ENCODE results near the gene IL4.
"Not testable (repeated sequence)": the region's sequence is repeated elsewhere in the genome, so short reads cannot be mapped to it uniquely, and the experiment has no call there.

IL4 gene

GRCh38 chr5:132673939-132674630 is at the start of gene IL4:
Gene IL4, plus strand, starts transcription at chr5:132673989. Its CDS starts 62 bp downstream, at chr5:132674051.
- no peak for DNase-seq (ENCODE audit: low read depth)

- no peak for DNase-seq (ENCODE audit: low read depth)
Measured at GRCh38 chr5:132627470-132627869, 46.3 kb upstream of the IL4 start.

- DNase-seq (ENCODE audit: low read depth), result no peak
Measured at GRCh38 chr5:132628814-132629213, 45.0 kb upstream of the IL4 start.

GRCh38 chr5:132629230-132629944 is 44.4 kb upstream of the IL4 start:
- DNase-seq (ENCODE audit: low read depth), result no peak

GRCh38 chr5:132633587-132633986 is 40.2 kb upstream of the IL4 start:
- DNase-seq (ENCODE audit: low read depth), result not testable (repeated sequence)

- no peak for DNase-seq (ENCODE audit: low read depth)
Measured at GRCh38 chr5:132635873-132636272, 37.9 kb upstream of the IL4 start.

GRCh38 chr5:132637241-132637640 is 36.5 kb upstream of the IL4 start:
- no peak for DNase-seq (ENCODE audit: low read depth)

- no peak for DNase-seq (ENCODE audit: low read depth)
Measured at GRCh38 chr5:132639706-132640130, 34.1 kb upstream of the IL4 start.

GRCh38 chr5:132640613-132641012 is 33.2 kb upstream of the IL4 start:
- no peak for DNase-seq (ENCODE audit: low read depth)

GRCh38 chr5:132641241-132641723 is 32.5 kb upstream of the IL4 start:
- no peak for DNase-seq (ENCODE audit: low read depth)

GRCh38 chr5:132641841-132642240 is 31.9 kb upstream of the IL4 start:
- DNase-seq (ENCODE audit: low read depth), result no peak

- DNase-seq (ENCODE audit: low read depth), result no peak
Measured at GRCh38 chr5:132644177-132644576, 29.6 kb upstream of the IL4 start.

- no peak for DNase-seq (ENCODE audit: low read depth)
Measured at GRCh38 chr5:132646583-132647266, 27.1 kb upstream of the IL4 start.

GRCh38 chr5:132647473-132647872 is 26.3 kb upstream of the IL4 start:
- no peak for DNase-seq (ENCODE audit: low read depth)

- no peak for DNase-seq (ENCODE audit: low read depth)
Measured at GRCh38 chr5:132648355-132648754, 25.4 kb upstream of the IL4 start.

- no peak for DNase-seq (ENCODE audit: low read depth)
Measured at GRCh38 chr5:132651838-132652469, 21.8 kb upstream of the IL4 start.

- no peak for DNase-seq (ENCODE audit: low read depth)
Measured at GRCh38 chr5:132653716-132654115, 20.1 kb upstream of the IL4 start.

- no peak for DNase-seq (ENCODE audit: low read depth)
Measured at GRCh38 chr5:132655821-132656773, 17.7 kb upstream of the IL4 start.

GRCh38 chr5:132656774-132657355 is 16.9 kb upstream of the IL4 start:
- no peak for DNase-seq (ENCODE audit: low read depth)

GRCh38 chr5:132657676-132658380 is 16.0 kb upstream of the IL4 start, which contains the start of gene IL13:
Gene IL13, plus strand, starts transcription at chr5:132658173. Its CDS starts 14 bp downstream, at chr5:132658187.
- no peak for DNase-seq (ENCODE audit: low read depth)
